Fibroblast of lung (primary cell): Measurements from ENCODE around the gene GAL.

Experiments
- CTCF ChIP-seq, 2 donors: IDR thresholded peaks in 1 of 2; conservative IDR thresholded peaks in 1 of 2; 1 replicate in 1 of 2; 2 replicates in 1 of 2; pipeline ENCODE4 v1.5.1; 2011 to 2012; ENCODE audit warnings: low read length in 2 of 2, control low read depth in 1 of 2, inconsistent platforms in 1 of 2, low read depth in 1 of 2, mild to moderate bottlenecking in 1 of 2
- EZH2 ChIP-seq: IDR thresholded peaks from 2 replicates; pipeline ENCODE4 v1.5.1; 2012; ENCODE audit warnings: low read length, control low read depth, mild to moderate bottlenecking; ENCODE audit errors: missing control alignments

- no peak for TF ChIP-seq CTCF (conservative IDR thresholded peaks at IDR 0.05 in 1 of 2, IDR thresholded peaks at IDR 0.05 in 1 of 2; ENCODE audit: low read depth in 1 of 2, low read length in 2 of 2)
- TF ChIP-seq EZH2 = no peak
These were observed 6.3 kb upstream of the GAL start for GRCh38 chr11:68678031-68678441.
